ENCODE results near the gene PSMB1. TPM values are rescaled to one million over a fixed set of nuclear protein-coding genes. Genes with fewer than 3 reads are reported as not detected.

Gene PSMB1
- total and polyA plus RNA-seq, 9 of the 15 experiments (the other 6 are each of a cell fraction or from before 2014, with no cell fraction given) = 447 to 2,953 (median 884) TPM

GRCh38 chr6:170584181-170584953 lies 31.3 kb upstream of the PSMB1 start, which contains the start of gene PDCD2 (continued):
- TF ChIP-seq BRF2 (IDR thresholded peaks at IDR 0.05; ENCODE audit: borderline replicate concordance, insufficient read depth, insufficient read length) = no peak
- no peak for TF ChIP-seq CEBPG (CRISPR knock-in tag; IDR thresholded peaks at IDR 0.05)
- TF ChIP-seq CEBPG (tag; conservative IDR thresholded peaks at IDR 0.05 in 1 of 2, IDR thresholded peaks at IDR 0.05 in 1 of 2) = no peak
- no peak for TF ChIP-seq ZNF785 (CRISPR knock-in tag; IDR thresholded peaks at IDR 0.05)
- no peak for TF ChIP-seq AFF4 (CRISPR knock-in tag; IDR thresholded peaks at IDR 0.05)
- peak; percentile 100 for TF ChIP-seq GABPA (tag; conservative IDR thresholded peaks at IDR 0.05; ENCODE audit: low read depth)
- no peak for TF ChIP-seq ZBED1 (IDR thresholded peaks at IDR 0.05)
- no peak for TF ChIP-seq MYNN (IDR thresholded peaks at IDR 0.05)
- no peak for TF ChIP-seq MYNN (CRISPR knock-in tag; IDR thresholded peaks at IDR 0.05)
- TF ChIP-seq ARNT (IDR thresholded peaks at IDR 0.05) = no peak
- TF ChIP-seq ZNF436 (CRISPR knock-in tag; IDR thresholded peaks at IDR 0.05) = no peak
- TF ChIP-seq ZNF583 (CRISPR knock-in tag; IDR thresholded peaks at IDR 0.05) = no peak; the same call in 1 of the 2 replicates
- TF ChIP-seq PKNOX1 (IDR thresholded peaks at IDR 0.05) = peak; percentile 80
- TF ChIP-seq ZNF740 (CRISPR knock-in tag; IDR thresholded peaks at IDR 0.05) = no peak
- TF ChIP-seq ZNF740 (tag; IDR thresholded peaks at IDR 0.05) = no peak
- TF ChIP-seq TCF7L2 (IDR thresholded peaks at IDR 0.05; ENCODE audit: low read depth, low read length) = no peak
- TF ChIP-seq ZNF445 (CRISPR knock-in tag; IDR thresholded peaks at IDR 0.05; ENCODE audit: low read depth) = no peak
- TF ChIP-seq MBD1 (CRISPR knock-in tag; IDR thresholded peaks at IDR 0.05) = no peak
- TF ChIP-seq ZNF717 (CRISPR knock-in tag; IDR thresholded peaks at IDR 0.05) = no peak

All from K562 (cell line).